Measurements from ENCODE around the gene SELENBP1.

- TF ChIP-seq CTCF (IDR thresholded peaks at IDR 0.05): no peak
- no peak for TF ChIP-seq POLR2A (IDR thresholded peaks at IDR 0.05)
Measured at GRCh38 chr1:151386002-151386401, 13.5 kb upstream of the SELENBP1 start.

All from testis (tissue), 2 donors.